ENCODE data around the gene POLR3K. TPM values are rescaled to one million over a fixed set of nuclear protein-coding genes. Genes with fewer than 3 reads are reported as not detected.

The POLR3K gene
- total RNA-seq, 1 donor from 2014 or later, result 67.3 TPM

- Mint-ChIP-seq H3K27ac (peak overlapping the region; percentile 74), H3K4me1 (ENCODE audit: low read depth) (peaks cover 26% of the 10 kb centered on the region)
- intact Hi-C loops (cut with micrococcal nuclease), result no loop called here
These were observed 23.3 kb upstream of the POLR3K start for GRCh38 chr16:76535-77272.

GRCh38 chr16:75580-76501, 22.4 kb upstream of the POLR3K start:
- Mint-ChIP-seq H3K4me3 (ENCODE audit: low read depth) (peak overlapping the region; percentile 80), H3K27ac (no peak overlapping the region), H3K36me3 (ENCODE audit: low read depth) (peaks cover 11% of the 10 kb centered on the region), H3K9me3 (no peaks in the 10 kb centered on the region), H3K27me3 (ENCODE audit: low read depth) (peaks cover 29% of the 10 kb centered on the region), H3K4me1 (ENCODE audit: low read depth) (peaks cover 26% of the 10 kb centered on the region)
- DNase-seq (ENCODE audit: low spot score), result no peak
- intact Hi-C loops (cut with micrococcal nuclease), result no loop called here

More at GRCh38 chr16:76535-77272, 23.3 kb upstream of the POLR3K start:
- H3K9me3 Mint-ChIP-seq, result no peaks in the 10 kb centered on the region
- DNase-seq (ENCODE audit: low spot score), result no peak
- peaks cover 25% of the 10 kb centered on the region for H3K27me3 Mint-ChIP-seq (ENCODE audit: low read depth)
- H3K36me3 Mint-ChIP-seq (ENCODE audit: low read depth), result peaks cover 14% of the 10 kb centered on the region
- H3K4me3 Mint-ChIP-seq (ENCODE audit: low read depth), result peak overlapping the region; percentile 80

- H3K9me3 Mint-ChIP-seq, result no peaks in the 10 kb centered on the region
These were observed 21.4 kb upstream of the POLR3K start for GRCh38 chr16:74747-75334.

GRCh38 chr16:74051-74746, 20.8 kb upstream of the POLR3K start:
- H3K27me3 Mint-ChIP-seq (ENCODE audit: low read depth), result peaks cover 45% of the 10 kb centered on the region
- no peaks in the 10 kb centered on the region for H3K9me3 Mint-ChIP-seq
- intact Hi-C loops (cut with micrococcal nuclease), result no loop called here
- DNase-seq (ENCODE audit: low spot score), result no peak
- H3K27ac Mint-ChIP-seq, result no peak overlapping the region
- no peak overlapping the region for H3K4me3 Mint-ChIP-seq (ENCODE audit: low read depth)
- H3K4me1 Mint-ChIP-seq (ENCODE audit: low read depth), result peaks cover 20% of the 10 kb centered on the region
- no peaks in the 10 kb centered on the region for H3K36me3 Mint-ChIP-seq (ENCODE audit: low read depth)

More at GRCh38 chr16:74747-75334, 21.4 kb upstream of the POLR3K start:
- H3K27ac Mint-ChIP-seq, result no peak overlapping the region
- intact Hi-C loops (cut with micrococcal nuclease), result no loop called here
- H3K4me3 Mint-ChIP-seq (ENCODE audit: low read depth), result no peak overlapping the region
- H3K4me1 Mint-ChIP-seq (ENCODE audit: low read depth), result peaks cover 26% of the 10 kb centered on the region
- H3K36me3 Mint-ChIP-seq (ENCODE audit: low read depth), result peaks cover 4% of the 10 kb centered on the region
- peaks cover 39% of the 10 kb centered on the region for H3K27me3 Mint-ChIP-seq (ENCODE audit: low read depth)
- no peak for DNase-seq (ENCODE audit: low spot score)

- Mint-ChIP-seq H3K4me1 (ENCODE audit: low read depth) (peaks cover 17% of the 10 kb centered on the region), H3K27ac (no peak within 1 kb of the TSS), H3K4me3 (ENCODE audit: low read depth) (peak within 1 kb of the TSS; percentile 46), H3K9me3 (no peaks in the 10 kb centered on the region), H3K36me3 (ENCODE audit: low read depth) (no peaks in the 10 kb centered on the region), H3K27me3 (ENCODE audit: low read depth) (peaks cover 45% of the 10 kb centered on the region)
- no peak for DNase-seq (ENCODE audit: low spot score)
- intact Hi-C loops (cut with micrococcal nuclease), result no loop called here
These were observed 19.4 kb upstream of the POLR3K start, which contains the start of gene RHBDF1 for GRCh38 chr16:72561-73548. TSS of gene RHBDF1 (minus strand) at chr16:72631. CDS start at chr16:65015, 7,616 bp downstream.

GRCh38 chr16:71540-72401, 18.4 kb upstream of the POLR3K start:
- H3K27me3 Mint-ChIP-seq (ENCODE audit: low read depth), result peaks cover 52% of the 10 kb centered on the region
- peaks cover 11% of the 10 kb centered on the region for H3K4me1 Mint-ChIP-seq (ENCODE audit: low read depth)
- H3K36me3 Mint-ChIP-seq (ENCODE audit: low read depth), result no peaks in the 10 kb centered on the region
- H3K27ac Mint-ChIP-seq, result no peak overlapping the region
- H3K4me3 Mint-ChIP-seq (ENCODE audit: low read depth), result no peak overlapping the region
- intact Hi-C loops (cut with micrococcal nuclease), result loop anchor here (1.0 kb wide), 1 partner anchor 23 kb away; no protein-coding TSS in a partner anchor
- no peaks in the 10 kb centered on the region for H3K9me3 Mint-ChIP-seq
- no peak for DNase-seq (ENCODE audit: low spot score)

- no peak for DNase-seq (ENCODE audit: low spot score)
- no peaks in the 10 kb centered on the region for H3K9me3 Mint-ChIP-seq
- no peaks in the 10 kb centered on the region for H3K36me3 Mint-ChIP-seq (ENCODE audit: low read depth)
- intact Hi-C loops (cut with micrococcal nuclease), result loop anchor here (1.0 kb wide), 1 partner anchor 23 kb away; no protein-coding TSS in a partner anchor
- peaks cover 52% of the 10 kb centered on the region for H3K27me3 Mint-ChIP-seq (ENCODE audit: low read depth)
- no peak overlapping the region for H3K4me3 Mint-ChIP-seq (ENCODE audit: low read depth)
- H3K4me1 Mint-ChIP-seq (ENCODE audit: low read depth), result peaks cover 5% of the 10 kb centered on the region
- H3K27ac Mint-ChIP-seq, result no peak overlapping the region
These were observed 17.8 kb upstream of the POLR3K start for GRCh38 chr16:71210-71539.

GRCh38 chr16:69181-69580, 15.8 kb upstream of the POLR3K start:
- no peak overlapping the region for H3K27ac Mint-ChIP-seq
- H3K36me3 Mint-ChIP-seq (ENCODE audit: low read depth), result no peaks in the 10 kb centered on the region
- H3K4me1 Mint-ChIP-seq (ENCODE audit: low read depth), result peaks cover 9% of the 10 kb centered on the region
- no peak overlapping the region for H3K4me3 Mint-ChIP-seq (ENCODE audit: low read depth)
- peaks cover 42% of the 10 kb centered on the region for H3K27me3 Mint-ChIP-seq (ENCODE audit: low read depth)
- intact Hi-C loops (cut with micrococcal nuclease), result no loop called here
- no peaks in the 10 kb centered on the region for H3K9me3 Mint-ChIP-seq
- DNase-seq (ENCODE audit: low spot score), result no peak

- DNase-seq (ENCODE audit: low spot score), result no peak
- Mint-ChIP-seq H3K36me3 (ENCODE audit: low read depth) (no peaks in the 10 kb centered on the region), H3K9me3 (no peaks in the 10 kb centered on the region), H3K27me3 (ENCODE audit: low read depth) (peaks cover 33% of the 10 kb centered on the region), H3K4me3 (ENCODE audit: low read depth) (no peak overlapping the region), H3K4me1 (ENCODE audit: low read depth) (peaks cover 9% of the 10 kb centered on the region), H3K27ac (no peak overlapping the region)
- intact Hi-C loops (cut with micrococcal nuclease), result no loop called here
These were observed 14.7 kb upstream of the POLR3K start for GRCh38 chr16:67884-68789.

GRCh38 chr16:67183-67791, 13.9 kb upstream of the POLR3K start:
- H3K27me3 Mint-ChIP-seq (ENCODE audit: low read depth), result peaks cover 29% of the 10 kb centered on the region
- no peaks in the 10 kb centered on the region for H3K36me3 Mint-ChIP-seq (ENCODE audit: low read depth)
- H3K27ac Mint-ChIP-seq, result no peak overlapping the region
- no peaks in the 10 kb centered on the region for H3K9me3 Mint-ChIP-seq
- DNase-seq (ENCODE audit: low spot score), result no peak
- H3K4me1 Mint-ChIP-seq (ENCODE audit: low read depth), result peaks cover 7% of the 10 kb centered on the region
- no peak overlapping the region for H3K4me3 Mint-ChIP-seq (ENCODE audit: low read depth)
- intact Hi-C loops (cut with micrococcal nuclease), result no loop called here
